GM18907 (cell line): Measurements from ENCODE around the gene SLC39A1.
"Not testable (repeated sequence)": the region's sequence is repeated elsewhere in the genome, so short reads cannot be mapped to it uniquely, and the experiment has no call there.

ENCODE experiments used
- ATAC-seq: cut with Tn5 transposase; IDR thresholded peaks from one replicate; pipeline ENCODE4 v1.9.1; 2021; ENCODE audit warnings: mild to moderate bottlenecking, moderate library complexity; ENCODE audit not compliant: unreplicated experiment

Gene SLC39A1, protein sequence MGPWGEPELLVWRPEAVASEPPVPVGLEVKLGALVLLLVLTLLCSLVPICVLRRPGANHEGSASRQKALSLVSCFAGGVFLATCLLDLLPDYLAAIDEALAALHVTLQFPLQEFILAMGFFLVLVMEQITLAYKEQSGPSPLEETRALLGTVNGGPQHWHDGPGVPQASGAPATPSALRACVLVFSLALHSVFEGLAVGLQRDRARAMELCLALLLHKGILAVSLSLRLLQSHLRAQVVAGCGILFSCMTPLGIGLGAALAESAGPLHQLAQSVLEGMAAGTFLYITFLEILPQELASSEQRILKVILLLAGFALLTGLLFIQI

DNA sequence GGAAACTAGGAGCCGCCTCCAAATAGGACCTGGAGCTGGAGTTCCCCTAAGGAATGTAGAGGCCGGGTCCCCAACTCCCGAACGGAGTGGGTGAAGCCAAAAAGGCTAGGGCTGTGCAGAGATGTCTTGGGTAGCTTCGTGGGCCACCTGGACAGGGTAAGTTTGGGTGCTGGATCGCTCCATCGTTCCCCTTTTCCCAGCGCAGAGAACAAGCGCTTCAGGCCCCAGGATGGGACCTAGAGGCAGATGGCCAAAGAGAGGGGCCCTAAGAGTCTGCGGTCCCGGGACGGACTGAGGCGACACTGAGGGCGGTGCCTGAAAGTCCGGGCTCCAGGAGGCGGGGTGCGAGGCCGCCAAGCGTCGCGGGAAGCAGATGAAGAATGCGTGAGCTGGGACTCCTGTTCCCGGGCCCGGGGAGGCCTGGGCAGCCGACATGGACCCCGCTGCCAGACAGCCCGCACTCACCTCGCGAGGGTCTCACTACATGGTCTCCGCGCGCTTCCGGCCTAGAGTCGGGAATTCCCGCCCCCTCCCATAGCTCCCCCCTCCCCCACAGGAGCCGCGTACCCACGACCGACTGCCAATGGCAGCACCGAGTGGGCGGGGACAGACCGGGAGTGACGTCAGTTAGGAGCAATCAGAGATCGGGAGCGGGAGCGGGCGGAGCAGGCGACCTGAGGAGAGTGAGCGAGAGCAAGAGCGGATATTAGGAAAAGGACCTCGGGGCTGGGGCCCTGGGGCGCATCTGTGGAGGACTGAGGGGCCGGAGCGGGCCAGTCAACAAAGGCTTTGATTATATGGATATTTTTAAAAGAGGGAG, at the start of gene SLC39A1:
SLC39A1 (minus strand) TSS at position 508 of the 820 bp plus-strand sequence. CDS start 822 bp downstream, outside the sequence.
- peak; percentile 41 for ATAC-seq

DNA sequence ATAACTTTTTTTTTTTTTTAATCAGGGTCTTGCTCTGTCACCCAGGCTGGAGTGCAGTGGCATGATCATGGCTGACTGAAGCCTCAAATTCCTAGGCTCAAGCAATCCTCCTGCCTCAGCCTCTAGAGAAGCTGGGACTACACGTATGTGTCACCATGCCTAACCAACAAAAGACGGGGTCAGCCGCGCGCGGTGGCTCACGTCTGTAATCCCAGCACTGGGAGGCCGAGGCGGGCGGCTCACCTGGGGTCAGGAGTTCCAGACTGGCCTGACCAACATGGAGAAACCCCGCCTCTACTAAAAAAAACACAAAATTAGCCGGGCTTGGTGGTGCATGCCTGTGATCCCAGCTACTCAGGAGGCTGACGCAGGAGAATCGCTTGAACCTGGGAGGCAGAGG, 49.2 kb upstream of the SLC39A1 start:
- ATAC-seq: not testable (repeated sequence)

DNA sequence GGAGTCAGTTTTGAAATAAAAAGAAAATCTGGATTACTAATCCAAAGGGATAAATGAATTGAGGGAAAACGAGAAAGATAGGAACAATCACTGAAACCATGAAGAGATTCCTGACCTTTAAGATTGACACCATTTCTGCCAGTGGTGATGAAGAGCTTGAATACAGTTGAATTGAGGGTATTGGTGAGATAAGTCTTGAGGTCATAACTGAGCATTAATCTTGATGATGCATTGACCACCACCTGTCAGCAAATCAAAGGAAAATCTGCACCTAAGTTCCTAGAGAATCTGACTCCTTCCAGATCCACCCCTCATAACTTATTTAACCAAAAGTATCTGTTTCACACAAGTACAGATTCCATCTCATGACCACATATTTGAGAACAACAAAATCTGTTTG, 48.8 kb upstream of the SLC39A1 start:
- no peak for ATAC-seq

DNA sequence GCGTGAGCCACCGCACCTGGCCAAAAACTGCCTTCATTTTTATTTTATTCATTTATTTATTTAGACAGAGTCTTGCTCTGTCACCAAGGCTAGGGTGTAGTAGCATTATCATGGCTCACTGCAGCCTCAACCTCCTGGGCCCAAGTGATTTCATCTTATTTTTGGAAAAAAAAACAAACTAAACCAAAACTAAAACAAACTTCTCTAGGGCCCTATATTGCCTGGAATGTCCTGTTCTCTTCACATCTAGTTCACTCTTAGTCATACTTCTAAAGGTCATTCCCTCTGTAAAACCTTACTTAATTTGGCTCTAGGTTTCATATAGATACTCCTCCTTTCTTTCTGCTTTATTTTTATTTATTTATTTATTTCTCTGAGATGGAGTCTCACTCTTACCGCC, 42.8 kb upstream of the SLC39A1 start:
- ATAC-seq: no peak

DNA sequence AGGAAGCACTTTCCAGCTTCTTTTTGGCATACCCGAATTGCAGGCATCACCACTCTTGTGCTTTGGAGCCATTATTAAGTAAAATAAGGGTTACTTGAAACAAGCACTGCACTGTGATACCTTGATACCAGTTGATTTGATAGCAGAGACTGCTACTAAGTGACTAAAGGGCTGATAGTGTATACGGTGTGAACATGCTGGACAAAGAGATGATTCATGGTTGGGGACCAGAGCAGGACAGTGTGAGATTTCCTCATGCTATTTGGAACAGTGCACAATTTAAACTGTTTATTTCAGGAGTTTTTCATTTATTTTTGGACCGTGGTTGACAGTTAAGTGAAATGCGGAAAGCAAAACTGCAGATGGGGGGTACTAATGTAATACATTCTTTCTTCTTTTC, 37.1 kb upstream of the SLC39A1 start:
- no peak for ATAC-seq

DNA sequence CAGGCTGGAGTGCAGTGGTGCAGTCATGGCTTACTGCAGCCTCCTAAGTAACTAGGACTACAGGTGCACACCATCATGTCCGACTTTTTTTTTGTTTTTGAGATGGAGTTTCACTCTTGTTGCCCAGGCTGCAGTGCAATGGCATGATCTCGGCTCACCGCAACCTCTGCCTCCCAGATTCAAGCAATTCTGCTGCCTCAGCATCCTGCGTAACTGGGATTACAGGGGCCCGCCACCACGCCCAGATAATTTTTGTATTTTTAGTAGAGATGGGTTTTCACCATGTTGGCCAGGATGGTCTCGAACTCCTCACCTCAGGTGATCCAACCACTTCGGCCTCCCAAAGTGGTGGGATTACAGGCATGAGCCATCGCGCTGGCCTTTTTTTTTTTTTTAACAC, 33.5 kb upstream of the SLC39A1 start:
- not testable (repeated sequence) for ATAC-seq

DNA sequence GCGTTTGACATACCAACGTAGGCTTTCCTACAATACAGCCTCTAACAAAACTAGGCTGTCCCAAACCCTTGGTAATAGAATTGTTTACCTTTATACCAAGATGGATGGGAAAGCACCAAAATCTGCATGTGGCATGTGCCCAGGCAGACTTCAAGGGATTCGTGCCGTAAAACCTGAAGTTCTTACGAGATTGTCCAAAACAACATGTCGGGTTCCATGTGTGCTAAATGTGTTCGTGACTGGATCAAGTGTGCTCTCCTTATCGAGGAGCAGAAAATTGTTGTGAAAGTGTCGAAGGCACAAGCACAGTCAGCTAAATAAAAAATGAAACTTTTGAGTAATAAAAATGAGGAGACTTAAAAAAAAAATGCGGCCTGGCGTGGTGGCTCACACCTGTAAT, 32.3 kb upstream of the SLC39A1 start:
- no peak for ATAC-seq

DNA sequence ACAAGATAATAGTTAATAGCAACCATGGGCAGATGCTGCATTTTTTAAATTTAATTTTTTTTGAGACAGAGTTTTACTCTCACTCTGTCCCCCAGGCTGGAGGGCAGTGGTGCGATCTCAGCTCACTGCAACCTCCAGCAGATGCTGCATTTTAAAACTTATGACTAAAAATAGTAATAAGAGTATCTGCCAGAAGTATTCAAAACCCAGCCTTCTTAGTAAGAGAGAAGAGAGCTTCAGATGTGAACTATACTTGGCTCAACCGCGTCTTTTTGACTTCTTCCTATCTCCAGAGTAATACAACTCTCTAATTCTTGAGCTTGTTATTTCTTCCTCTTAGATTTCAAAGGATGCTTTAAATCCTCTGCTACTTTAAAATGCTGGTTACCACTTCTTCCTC, 31.9 kb upstream of the SLC39A1 start:
- no peak for ATAC-seq

DNA sequence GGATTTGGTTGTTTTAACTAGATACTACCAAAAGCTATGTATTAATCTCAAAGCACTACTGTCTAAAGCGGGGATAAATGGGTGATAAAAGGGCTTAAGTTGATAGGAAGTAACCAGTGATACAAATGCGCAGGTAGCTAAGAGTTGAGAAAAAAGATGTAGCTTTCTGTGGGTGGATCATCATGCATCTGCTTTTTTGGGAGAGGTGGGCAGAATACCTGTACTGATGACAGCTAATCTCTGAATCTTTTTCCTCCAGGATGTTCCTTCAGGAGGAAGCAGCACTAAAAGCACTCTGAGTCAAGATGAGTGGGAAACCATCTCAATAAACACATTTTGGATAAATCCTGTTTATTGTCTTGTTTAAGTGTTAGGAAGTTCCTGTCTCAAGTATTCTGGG, 28.5 kb upstream of the SLC39A1 start:
- no peak for ATAC-seq

DNA sequence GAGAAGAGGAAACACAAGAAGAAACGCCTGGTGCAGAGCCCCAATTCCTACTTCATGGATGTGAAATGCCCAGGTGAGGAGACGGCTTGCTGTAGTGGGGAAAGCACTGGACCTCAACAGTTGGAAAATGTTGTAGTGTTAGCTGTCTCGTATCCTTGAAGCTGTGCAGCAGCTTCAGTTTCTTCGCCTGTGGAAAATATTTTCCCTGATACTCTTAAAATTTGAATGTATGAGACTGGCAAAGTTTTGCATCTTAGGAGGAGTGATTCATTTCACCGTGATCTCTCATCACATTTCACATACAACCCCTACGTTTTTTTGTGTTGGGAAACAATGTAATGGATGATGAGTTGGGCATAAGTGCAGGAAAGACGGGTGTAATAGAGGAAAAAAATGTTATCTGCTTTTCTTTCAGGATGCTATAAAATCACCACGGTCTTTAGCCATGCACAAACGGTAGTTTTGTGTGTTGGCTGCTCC, 27.9 kb upstream of the SLC39A1 start:
- ATAC-seq: no peak

DNA sequence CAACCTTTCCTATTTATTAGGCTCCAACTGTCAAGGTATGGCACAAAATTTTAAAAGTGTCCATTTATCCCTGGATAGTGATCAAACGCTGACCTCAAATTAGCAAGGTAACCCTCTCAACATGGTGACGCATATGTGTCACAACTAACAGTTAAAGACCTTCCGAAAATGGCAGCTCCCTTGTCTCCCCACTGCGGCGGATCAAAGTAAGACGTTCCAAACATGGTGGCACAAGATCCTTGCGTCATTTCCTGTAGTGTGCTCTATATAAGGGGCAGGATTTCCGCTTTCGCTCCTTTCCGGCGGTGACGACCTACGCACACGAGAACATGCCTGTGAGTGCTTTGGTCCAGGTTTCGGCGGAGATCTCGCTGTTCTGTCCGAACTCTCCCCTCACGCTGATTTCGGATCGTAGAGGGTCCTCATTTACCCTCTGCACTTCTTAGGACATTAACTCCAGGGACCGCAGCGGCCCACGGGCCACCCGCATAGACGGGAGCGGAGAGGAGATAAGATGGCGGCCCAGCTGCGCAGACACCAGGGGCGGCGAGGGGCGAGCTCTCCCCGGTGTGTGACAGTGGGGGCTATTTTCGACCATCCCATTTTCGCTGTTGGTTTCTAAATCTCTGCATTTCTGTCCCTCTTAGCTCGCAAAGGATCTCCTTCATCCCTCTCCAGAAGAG, 27.3 kb upstream of the SLC39A1 start, which contains the start of gene RPS27:
RPS27 (plus strand) TSS at position 295 of the 683 bp plus-strand sequence; CDS start at position 330, 35 bp downstream.
- peak; percentile 80 for ATAC-seq

DNA sequence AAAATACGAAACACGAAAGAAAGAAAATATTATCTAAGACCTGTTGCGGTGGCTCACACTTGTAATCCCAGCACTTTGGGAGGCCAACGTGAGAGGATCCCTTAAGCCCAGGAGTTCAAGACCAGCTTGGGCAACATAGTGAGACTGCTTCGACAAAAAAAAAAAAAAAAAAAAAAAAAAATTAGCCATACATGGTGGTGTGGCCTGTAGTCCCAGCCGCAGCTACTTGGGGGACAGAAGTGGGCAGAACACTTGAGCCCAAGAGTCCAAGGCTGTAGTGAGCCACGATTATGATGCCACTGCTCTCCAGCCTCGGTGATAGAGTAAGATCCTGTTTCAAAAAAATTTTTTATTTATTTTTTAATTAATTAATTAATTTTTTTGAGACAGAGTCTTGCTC, 24.3 kb upstream of the SLC39A1 start:
- ATAC-seq: no peak

DNA sequence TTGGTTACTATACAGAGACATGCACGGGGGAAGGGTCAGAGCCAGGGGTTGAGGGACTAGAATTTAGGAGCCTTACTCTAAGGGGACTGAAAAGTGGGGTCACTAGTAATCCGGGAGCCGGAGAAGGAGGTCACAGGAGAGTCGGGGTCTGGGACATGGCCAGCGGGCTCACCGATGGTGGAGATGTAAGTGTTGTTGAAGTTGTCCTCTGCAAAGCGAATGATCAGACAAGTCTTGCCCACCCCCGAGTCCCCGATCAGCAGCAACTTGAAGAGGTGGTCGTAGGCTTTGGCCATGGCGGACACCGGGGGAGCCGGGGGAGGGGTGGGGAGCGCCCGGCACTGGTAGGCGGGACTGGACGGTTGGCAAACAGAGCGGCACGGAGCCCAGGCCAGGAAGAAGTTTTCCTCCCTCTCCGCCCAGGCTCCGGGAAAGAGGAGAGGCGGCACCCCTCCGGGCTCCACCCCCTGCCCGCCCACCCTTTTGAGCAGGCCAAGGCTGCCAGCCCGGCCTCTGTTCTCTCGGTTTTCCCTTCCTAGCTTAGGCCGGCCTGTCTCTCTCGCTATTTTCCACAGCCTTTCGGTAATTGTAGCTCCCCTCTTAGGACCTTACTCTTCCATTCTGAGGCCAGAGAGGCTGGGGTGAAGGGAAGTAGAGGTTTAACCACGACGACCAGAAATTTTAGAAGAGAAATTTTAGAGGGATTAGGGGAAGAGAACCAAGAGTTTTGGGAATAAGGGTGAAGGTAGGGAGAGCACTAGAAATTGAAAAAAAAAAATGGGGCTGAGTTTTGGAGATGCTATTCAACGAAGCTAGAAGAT, 22.8 kb upstream of the SLC39A1 start, which contains the start of gene RAB13:
RAB13 (minus strand) TSS at position 399 of the 821 bp plus-strand sequence; CDS start at position 296, 103 bp downstream.
- ATAC-seq: no peak

DNA sequence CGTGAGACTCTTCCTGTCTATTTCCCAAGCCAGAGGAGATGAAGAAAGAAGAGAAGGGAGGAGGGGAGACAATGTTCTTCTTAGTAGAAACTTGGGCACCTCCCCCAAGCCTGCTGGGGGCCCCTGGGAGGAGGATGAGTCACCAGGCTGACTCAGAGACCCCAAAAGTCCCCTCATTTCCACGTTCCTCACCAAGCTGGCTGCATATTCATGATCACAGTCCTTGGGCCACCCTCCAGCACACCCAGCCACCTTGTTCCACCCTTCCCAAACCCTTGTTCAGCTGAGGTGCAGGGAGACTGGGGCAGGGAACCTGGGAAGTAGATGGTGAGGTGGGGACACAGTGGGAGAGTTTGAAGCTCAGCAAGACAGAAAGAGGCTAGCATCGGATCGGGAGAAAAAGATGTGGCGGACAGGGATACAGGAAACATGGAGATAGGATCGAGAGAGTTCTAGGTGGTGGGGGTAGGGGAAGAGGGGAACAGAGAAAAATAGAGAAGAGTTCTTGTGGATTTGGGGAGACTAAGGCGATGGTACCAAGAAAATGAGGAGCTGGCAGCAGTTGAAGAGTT, 22.1 kb upstream of the SLC39A1 start:
- no peak for ATAC-seq

DNA sequence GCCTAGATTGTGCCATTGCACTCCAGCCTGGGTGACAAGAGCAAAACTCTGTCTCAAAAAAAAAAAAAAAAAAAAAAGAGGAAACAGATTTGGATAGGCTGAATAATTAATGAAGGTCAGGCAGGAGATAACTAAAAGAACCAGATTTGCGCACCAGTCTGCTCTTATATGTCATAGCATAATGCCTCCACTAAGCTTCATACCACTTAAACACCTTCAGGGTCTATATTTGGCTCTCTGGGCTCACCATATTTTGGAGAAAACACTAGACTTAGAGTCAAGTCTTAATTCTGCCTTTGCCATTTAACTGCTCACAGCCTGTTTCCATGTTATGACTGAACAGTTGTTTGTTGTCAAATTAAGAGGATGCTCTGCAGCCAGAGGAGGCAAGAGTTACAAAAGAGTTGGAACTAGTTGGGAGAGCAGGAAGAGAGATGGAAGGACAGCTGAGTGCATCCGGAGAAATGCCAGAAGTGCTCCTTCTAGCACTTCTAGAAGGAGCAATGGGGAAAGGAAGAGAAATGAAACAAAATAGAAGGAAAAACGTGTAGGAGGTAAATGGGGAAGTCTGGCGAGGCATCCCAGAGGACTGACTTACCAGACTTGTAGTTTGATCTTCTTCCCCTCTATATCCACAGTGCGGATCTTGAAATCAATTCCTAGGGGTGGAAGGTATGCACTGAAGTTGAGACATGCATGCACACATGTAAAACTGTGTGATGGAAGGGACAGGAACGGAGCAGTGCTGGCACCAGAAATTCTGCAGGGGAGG, 21.0 kb upstream of the SLC39A1 start:
- ATAC-seq: no peak

DNA sequence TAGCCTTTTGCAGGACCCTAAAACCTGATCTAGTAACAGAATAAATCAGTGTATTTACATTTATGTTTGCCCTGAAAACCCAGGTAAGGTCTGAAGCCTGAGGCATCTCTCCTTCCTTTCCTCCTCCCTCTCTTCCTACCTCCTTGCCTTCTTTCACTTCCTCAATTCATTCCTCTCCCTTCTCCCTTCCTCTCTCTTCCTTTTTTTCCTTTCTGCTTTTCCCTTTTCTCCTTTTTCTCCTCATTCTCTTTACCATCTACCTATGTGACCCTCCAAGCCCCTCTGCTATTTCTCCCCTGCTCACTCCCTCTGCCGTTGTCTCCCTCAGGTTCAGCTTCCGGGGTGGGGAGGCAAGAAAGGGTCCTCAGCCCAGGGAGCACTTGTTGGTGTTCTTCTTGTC, 18.4 kb upstream of the SLC39A1 start:
- ATAC-seq: not testable (repeated sequence)

DNA sequence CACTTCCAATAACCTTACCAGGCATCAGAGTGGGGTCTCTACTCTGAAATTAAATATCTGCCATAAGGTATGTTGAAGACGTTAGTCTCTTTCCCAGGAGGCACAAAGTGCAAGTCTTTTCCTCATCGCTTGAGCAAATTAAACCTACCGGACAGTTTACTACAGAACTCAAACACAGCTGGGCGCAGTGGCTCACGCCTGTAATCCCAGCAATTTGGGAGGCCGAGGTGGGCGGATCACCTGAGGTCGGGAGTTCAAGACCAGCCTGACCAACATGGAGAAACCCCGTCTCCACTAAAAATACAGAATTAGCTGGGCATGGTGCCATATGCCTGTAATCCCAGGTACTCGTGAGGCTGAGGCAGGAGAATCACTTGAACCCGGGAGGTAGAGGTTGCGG, 15.8 kb upstream of the SLC39A1 start:
- not testable (repeated sequence) for ATAC-seq

DNA sequence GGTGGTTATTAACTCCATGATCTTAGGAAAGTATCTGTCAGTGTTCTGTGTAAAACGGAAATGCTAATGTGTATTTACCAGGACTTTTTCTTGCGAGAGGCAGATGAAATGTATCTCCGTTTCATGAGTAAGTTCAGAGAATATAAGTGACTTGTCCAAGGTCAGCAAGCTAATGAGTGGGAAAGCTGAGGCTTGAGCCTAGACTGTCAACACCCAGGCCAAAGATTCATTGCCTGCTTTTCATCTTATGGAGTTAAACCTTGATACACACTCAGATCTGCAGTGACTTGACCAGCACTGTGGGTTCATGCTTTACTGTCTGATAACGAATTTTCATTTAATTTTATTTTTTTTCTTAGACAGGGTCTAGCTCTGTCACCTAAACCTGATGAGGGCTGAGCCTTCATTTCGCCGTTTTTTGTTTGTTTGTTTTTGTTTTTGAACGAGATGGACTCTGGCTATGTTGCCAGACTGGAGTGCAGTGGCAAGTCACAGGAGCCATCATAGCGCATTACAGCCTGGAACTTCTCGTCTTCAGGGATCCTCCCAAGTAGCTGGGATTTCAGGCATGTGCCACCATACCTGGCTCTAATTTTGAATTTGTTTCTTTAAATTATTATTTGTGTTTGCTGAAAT, 15.1 kb upstream of the SLC39A1 start:
- no peak for ATAC-seq
